SU-DHL-6 (cell line): Measurements from ENCODE around the gene AP1G2.

ENCODE experiments used
- H2AFZ ChIP-seq: fragments of 200-600 bp; sonication (generic); 2 replicates; pipeline ENCODE4 v1.6.1; 2014; ENCODE audit warnings: low read depth, mild to moderate bottlenecking, moderate library complexity, mixed read lengths, antibody characterized with exemption, low read length; ENCODE audit not compliant: severe bottlenecking
- H3F3A ChIP-seq: fragments of 200-600 bp; shearing (Covaris generic); 2 replicates; pipeline ENCODE4 v1.6.0; 2016; ENCODE audit warnings: antibody characterized with exemption, mild to moderate bottlenecking; ENCODE audit not compliant: insufficient read depth
- H3K27ac ChIP-seq: fragments of 200-600 bp; sonication (generic); 2 replicates; pipeline ENCODE4 v1.5.1; 2016; ENCODE audit warnings: low read depth, mild to moderate bottlenecking, low read length, moderate library complexity, mixed read lengths
- H3K27me3 ChIP-seq: fragments of 200-600 bp; sonication (generic), shearing (Covaris generic); 2 replicates; pipeline ENCODE4 v1.6.0; 2014; ENCODE audit warnings: mild to moderate bottlenecking, low read length
- H3K36me3 ChIP-seq: fragments of 200-600 bp; sonication (generic); 2 replicates; pipeline ENCODE4 v1.6.1; 2014; ENCODE audit warnings: mild to moderate bottlenecking, low read length, mixed read lengths
- H3K4me2 ChIP-seq: fragments of 300-600, 200-600 bp; shearing (Covaris generic), sonication (generic); 2 replicates; pipeline ENCODE4 v1.6.0; 2014; ENCODE audit warnings: low read length, low read depth, mild to moderate bottlenecking; ENCODE audit not compliant: poor library complexity, severe bottlenecking
- H3K4me3 ChIP-seq: fragments of 200-600 bp; sonication (generic); 2 replicates; pipeline ENCODE4 v1.5.1; 2014; ENCODE audit warnings: antibody characterized with exemption, low read length, mild to moderate bottlenecking, mixed read lengths; ENCODE audit not compliant: insufficient read depth, poor library complexity, severe bottlenecking
- H3K79me2 ChIP-seq: fragments of 200-600 bp; sonication (generic); 2 replicates; pipeline ENCODE4 v1.6.1; 2014; ENCODE audit warnings: mild to moderate bottlenecking, low read length, moderate library complexity; ENCODE audit not compliant: insufficient read depth
- H3K9ac ChIP-seq: fragments of 200-600 bp; sonication (generic); 2 replicates; pipeline ENCODE4 v1.7.0; 2014; ENCODE audit warnings: mild to moderate bottlenecking, low read length
- H3K9me2 ChIP-seq: fragments of 200-600 bp; sonication (generic); replicated peaks from 2 replicates; pipeline ENCODE4 v1.6.1; 2014; ENCODE audit warnings: low read length; ENCODE audit not compliant: insufficient read depth
- H3K9me3 ChIP-seq: fragments of 200-600 bp; sonication (generic); 2 replicates; pipeline ENCODE4 v1.6.1; 2014; ENCODE audit warnings: low read length, mixed read lengths; ENCODE audit not compliant: insufficient read depth
- H4K20me1 ChIP-seq: fragments of 200-600 bp; sonication (generic); 2 replicates; pipeline ENCODE4 v1.6.1; 2014; ENCODE audit warnings: low read depth, mild to moderate bottlenecking, antibody characterized with exemption, low read length, moderate library complexity, mixed read lengths
- CTCF ChIP-seq: fragments of 200-600 bp; sonication (generic); IDR thresholded peaks from one replicate; pipeline ENCODE4 v1.5.1; 2017; ENCODE audit warnings: antibody characterized with exemption, mild to moderate bottlenecking, low read length, moderate library complexity; ENCODE audit not compliant: insufficient read depth, poor library complexity, severe bottlenecking
- EZH2phosphoT487 ChIP-seq: fragments of 200-600 bp; sonication (generic), shearing (Covaris generic); conservative IDR thresholded peaks from 2 replicates; pipeline ENCODE4 v1.6.1; 2018; ENCODE audit warnings: mild to moderate bottlenecking, antibody characterized with exemption, low read length, moderate library complexity, mixed read lengths

The AP1G2 gene

DNA sequence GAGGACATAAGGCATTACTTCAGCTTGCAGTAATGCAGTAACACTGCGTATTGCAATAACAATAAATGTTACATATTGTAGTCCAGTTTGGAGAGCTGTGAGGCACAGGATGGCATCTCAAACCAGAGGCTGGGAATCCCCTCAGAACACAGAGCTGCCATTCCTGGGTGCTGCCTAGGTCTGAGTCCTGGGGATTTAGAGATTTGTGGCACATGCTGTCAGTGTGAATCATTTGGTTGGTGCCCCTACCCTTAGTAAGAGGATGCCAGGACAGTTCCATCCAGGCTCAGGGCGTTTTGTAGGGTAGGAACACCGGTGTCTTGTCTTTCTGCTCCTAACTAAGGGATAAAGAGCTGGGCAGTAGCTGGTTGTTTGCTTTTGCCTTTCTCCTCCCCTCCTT lies 38.6 kb downstream of the AP1G2 start:
- Histone ChIP-seq H3K9me3 (no peaks in the 10 kb centered on the region), H3K27ac (no peak overlapping the region), H2AFZ (no peak overlapping the region), H3K36me3 (no peaks in the 10 kb centered on the region), H4K20me1 (no peaks in the 10 kb centered on the region), H3K4me3 (no peak overlapping the region), H3K4me2 (no peak overlapping the region), H3K9ac (no peak overlapping the region), H3K79me2 (no peaks in the 10 kb centered on the region), H3K9me2 (no peaks in the 10 kb centered on the region), H3F3A (no peaks in the 10 kb centered on the region), H3K27me3 (no peaks in the 10 kb centered on the region)
- no peak for TF ChIP-seq CTCF
- no peak for TF ChIP-seq EZH2phosphoT487

- Histone ChIP-seq H3K27ac (no peak overlapping the region), H3K36me3 (no peaks in the 10 kb centered on the region)
These were observed 39.0 kb downstream of the AP1G2 start for GRCh38 chr14:23528555-23528954.

DNA sequence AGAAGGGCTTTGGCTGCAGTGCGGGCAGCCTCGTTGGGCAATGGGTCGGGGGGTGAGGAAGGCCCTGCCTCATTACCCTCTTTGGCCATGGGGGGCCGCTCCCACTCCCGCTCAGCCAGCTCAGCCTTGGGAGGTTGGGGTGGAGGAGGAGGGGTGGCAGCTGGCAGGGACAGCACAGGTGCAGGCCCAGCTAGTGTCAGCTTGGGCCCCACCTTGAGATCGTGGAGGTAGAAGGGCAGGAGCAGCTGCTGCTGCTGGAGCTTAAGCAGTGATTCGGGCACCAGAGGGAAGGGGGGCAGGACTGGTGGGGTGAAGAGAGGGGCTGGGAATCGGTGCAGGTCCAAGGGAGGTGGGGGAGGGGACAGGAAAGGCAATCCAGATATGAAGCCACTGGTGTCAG lies 42.0 kb downstream of the AP1G2 start:
- TF ChIP-seq CTCF (no peak), EZH2phosphoT487 (no peak)
- no peaks in the 10 kb centered on the region for H3F3A ChIP-seq
- no peaks in the 10 kb centered on the region for H4K20me1 ChIP-seq
- H3K4me2 ChIP-seq: no peak overlapping the region
- no peak overlapping the region for H3K9ac ChIP-seq
- no peaks in the 10 kb centered on the region for H3K79me2 ChIP-seq
- no peak overlapping the region for H3K27ac ChIP-seq
- H3K4me3 ChIP-seq: no peak overlapping the region
- no peaks in the 10 kb centered on the region for H3K9me3 ChIP-seq
- H3K36me3 ChIP-seq: no peaks in the 10 kb centered on the region
- H3K9me2 ChIP-seq: no peaks in the 10 kb centered on the region
- no peaks in the 10 kb centered on the region for H3K27me3 ChIP-seq
- H2AFZ ChIP-seq: no peak overlapping the region

More at GRCh38 chr14:23528555-23528954, 39.0 kb downstream of the AP1G2 start:
- H3F3A ChIP-seq: no peaks in the 10 kb centered on the region
- no peak overlapping the region for H2AFZ ChIP-seq
- H3K4me2 ChIP-seq: no peak overlapping the region
- no peaks in the 10 kb centered on the region for H4K20me1 ChIP-seq
- H3K9ac ChIP-seq: no peak overlapping the region
- H3K9me3 ChIP-seq: no peaks in the 10 kb centered on the region
- H3K79me2 ChIP-seq: no peaks in the 10 kb centered on the region
- no peak for TF ChIP-seq CTCF
- TF ChIP-seq EZH2phosphoT487: no peak
- no peak overlapping the region for H3K4me3 ChIP-seq
- H3K9me2 ChIP-seq: no peaks in the 10 kb centered on the region
- no peaks in the 10 kb centered on the region for H3K27me3 ChIP-seq

- H3F3A ChIP-seq: no peaks in the 10 kb centered on the region
- no peaks in the 10 kb centered on the region for H3K79me2 ChIP-seq
- H3K36me3 ChIP-seq: no peaks in the 10 kb centered on the region
- no peaks in the 10 kb centered on the region for H4K20me1 ChIP-seq
- H3K4me2 ChIP-seq: no peak overlapping the region
- no peaks in the 10 kb centered on the region for H3K9me3 ChIP-seq
- H3K9ac ChIP-seq: no peak overlapping the region
- no peaks in the 10 kb centered on the region for H3K9me2 ChIP-seq
- no peak overlapping the region for H3K27ac ChIP-seq
- H3K27me3 ChIP-seq: no peaks in the 10 kb centered on the region
- H3K4me3 ChIP-seq: no peak overlapping the region
- no peak overlapping the region for H2AFZ ChIP-seq
- TF ChIP-seq CTCF: no peak
- no peak for TF ChIP-seq EZH2phosphoT487
These were observed 42.6 kb downstream of the AP1G2 start for GRCh38 chr14:23524954-23525353.
